PFSK-1 (cell line): Measurements from ENCODE around the gene MAST3.

Experiments used
- FOXP2 ChIP-seq: optimal IDR thresholded peaks from 2 replicates; pipeline ENCODE3; 2011; ENCODE audit warnings: borderline replicate concordance, control low read depth, inconsistent platforms; ENCODE audit not compliant: insufficient read depth; ENCODE audit errors: extremely low read length, extremely low read depth
- POLR2AphosphoS5 ChIP-seq: IDR thresholded peaks from 2 replicates; pipeline ENCODE4 v1.6.1; 2012; ENCODE audit warnings: low read depth, mild to moderate bottlenecking, control low read depth, low read length, moderate library complexity
- REST ChIP-seq, 2 experiments: IDR thresholded peaks; 2 replicates each; pipeline versions ENCODE4 v1.6.1 to v1.8.0; 2011 to 2012; ENCODE audit warnings: low read depth in 2 of 2, low read length in 2 of 2, control low read depth in 1 of 2, inconsistent platforms in 1 of 2, mild to moderate bottlenecking in 1 of 2, moderate library complexity in 1 of 2; ENCODE audit not compliant: insufficient read depth in 1 of 2
- SIN3A ChIP-seq: IDR thresholded peaks from 2 replicates; pipeline ENCODE4 v1.6.1; 2012; ENCODE audit warnings: mild to moderate bottlenecking, low read length, moderate library complexity, borderline replicate concordance; ENCODE audit not compliant: insufficient read depth
- TAF1 ChIP-seq: IDR thresholded peaks from 2 replicates; pipeline ENCODE4 v1.6.1; 2012; ENCODE audit warnings: low read length, control low read depth, borderline replicate concordance; ENCODE audit not compliant: insufficient read depth

Gene MAST3

GRCh38 chr19:18197941-18198340, 100.4 kb downstream of the MAST3 start:
- TF ChIP-seq TAF1 (no peak), FOXP2 (no peak), REST (IDR thresholded peaks at IDR 0.05; ENCODE audit: insufficient read depth in 1 of 2, low read depth in 2 of 2, low read length in 2 of 2) (no peak), POLR2AphosphoS5 (no peak), SIN3A (no peak)

GRCh38 chr19:18198374-18198773, 100.8 kb downstream of the MAST3 start:
- no peak for TF ChIP-seq REST (IDR thresholded peaks at IDR 0.05; ENCODE audit: insufficient read depth in 1 of 2, low read depth in 2 of 2, low read length in 2 of 2)
- no peak for TF ChIP-seq SIN3A
- TF ChIP-seq TAF1, result no peak
- no peak for TF ChIP-seq POLR2AphosphoS5
- no peak for TF ChIP-seq FOXP2
